Astrocyte (in vitro differentiated cells and primary cell): ENCODE results near the gene EEF2. TPM values are rescaled to one million over a fixed set of nuclear protein-coding genes. Genes with fewer than 3 reads are reported as not detected.

Experiments
- DNase-seq: peaks from one replicate; pipeline ENCODE4 v3.0.0-alpha.2; 2010; ENCODE audit warnings: low read depth
- FAIRE-seq: peaks from 2 replicates; lab custom pipeline; 2011; peaks lifted over from hg19 to GRCh38; lab: Jason Lieb, UNC
- H2AFZ ChIP-seq: 2 replicates; pipeline ENCODE4 v1.6.0; 2012; ENCODE audit warnings: low read depth, low read length, inconsistent platforms
- H3K27ac ChIP-seq: 2 replicates; pipeline ENCODE4 v1.5.1; 2011; ENCODE audit warnings: low read depth, low read length, inconsistent platforms
- H3K27me3 ChIP-seq: 2 replicates; pipeline ENCODE4 v1.6.0; 2011; ENCODE audit warnings: low read length, inconsistent platforms; ENCODE audit not compliant: insufficient read depth
- H3K36me3 ChIP-seq: 2 replicates; pipeline ENCODE4 v1.5.1; 2011; ENCODE audit warnings: low read length, inconsistent platforms; ENCODE audit not compliant: insufficient read depth
- H3K4me1 ChIP-seq: 2 replicates; pipeline ENCODE4 v1.5.1; 2011; ENCODE audit warnings: low read length, inconsistent platforms; ENCODE audit not compliant: insufficient read depth
- H3K4me2 ChIP-seq: 2 replicates; pipeline ENCODE4 v1.6.0; 2012; ENCODE audit warnings: low read length, inconsistent platforms
- H3K4me3 ChIP-seq: 2 replicates; pipeline ENCODE4 v1.5.1; 2011; ENCODE audit warnings: low read depth, mild to moderate bottlenecking, low read length, inconsistent platforms; ENCODE audit not compliant: insufficient read depth
- H3K79me2 ChIP-seq: 2 replicates; pipeline ENCODE4 v1.6.0; 2012; ENCODE audit warnings: mild to moderate bottlenecking, low read length, inconsistent platforms; ENCODE audit not compliant: insufficient read depth
- H3K9ac ChIP-seq: 2 replicates; pipeline ENCODE4 v1.6.0; 2012; ENCODE audit warnings: mild to moderate bottlenecking, low read length, inconsistent platforms
- H3K9me3 ChIP-seq: 2 replicates; pipeline ENCODE4 v1.5.1; 2012; ENCODE audit warnings: low read depth, mild to moderate bottlenecking, low read length, inconsistent platforms; ENCODE audit not compliant: insufficient read depth
- H4K20me1 ChIP-seq: 2 replicates; pipeline ENCODE4 v1.6.0; 2012; ENCODE audit warnings: low read length, inconsistent platforms; ENCODE audit not compliant: insufficient read depth
- H3K27ac Mint-ChIP-seq: one replicate; pipeline ENCODE4 v1.8.0; 2021; ENCODE audit warnings: mild to moderate bottlenecking, mixed read lengths; ENCODE audit not compliant: unreplicated experiment
- H3K27me3 Mint-ChIP-seq: one replicate; pipeline ENCODE4 v1.8.0; 2021; ENCODE audit warnings: low read depth, mixed read lengths; ENCODE audit not compliant: unreplicated experiment
- H3K36me3 Mint-ChIP-seq: one replicate; pipeline ENCODE4 v1.8.0; 2021; ENCODE audit warnings: low read depth, mixed read lengths; ENCODE audit not compliant: unreplicated experiment
- H3K4me1 Mint-ChIP-seq: one replicate; pipeline ENCODE4 v1.8.0; 2021; ENCODE audit warnings: low read depth, mixed read lengths; ENCODE audit not compliant: unreplicated experiment
- H3K4me3 Mint-ChIP-seq: one replicate; pipeline ENCODE4 v1.8.0; 2021; ENCODE audit warnings: mild to moderate bottlenecking, moderate library complexity, mixed read lengths; ENCODE audit not compliant: unreplicated experiment
- H3K9me3 Mint-ChIP-seq: one replicate; pipeline ENCODE4 v1.8.0; 2021; ENCODE audit warnings: mild to moderate bottlenecking, mixed read lengths; ENCODE audit not compliant: unreplicated experiment
- CTCF ChIP-seq: IDR thresholded peaks from 2 replicates; pipeline ENCODE4 v1.5.1; 2011; ENCODE audit warnings: low read depth, mild to moderate bottlenecking, inconsistent platforms, low read length, moderate library complexity; ENCODE audit not compliant: insufficient read depth
- EZH2 ChIP-seq: IDR thresholded peaks from 2 replicates; pipeline ENCODE4 v1.6.1; 2012; ENCODE audit warnings: mild to moderate bottlenecking, low read length, inconsistent platforms; ENCODE audit not compliant: insufficient read depth
- total RNA-seq: library from RNA; stranded (reverse); gene quantifications from 2 replicates; pipeline ENCODE4 v1.2.1, GENCODE V29; 2021

Gene EEF2
- total RNA-seq, 1 donor from 2014 or later = 2,739 TPM

- no peak overlapping the region for H3K4me3 Mint-ChIP-seq
- no peaks in the 10 kb centered on the region for H3K4me1 Mint-ChIP-seq
- Histone ChIP-seq H3K27me3 (no peaks in the 10 kb centered on the region), H3K4me3 (no peak overlapping the region), H3K9ac (no peak overlapping the region), H2AFZ (no peak overlapping the region), H3K79me2 (peaks cover 3% of the 10 kb centered on the region), H3K27ac (no peak overlapping the region), H3K36me3 (peaks cover 4% of the 10 kb centered on the region), H3K4me1 (no peaks in the 10 kb centered on the region), H3K4me2 (no peak overlapping the region), H3K9me3 (no peaks in the 10 kb centered on the region), H4K20me1 (peaks cover 13% of the 10 kb centered on the region)
- FAIRE-seq (no peak), DNase-seq (no peak)
- H3K27ac Mint-ChIP-seq = no peak overlapping the region
- no peaks in the 10 kb centered on the region for H3K27me3 Mint-ChIP-seq
- TF ChIP-seq CTCF (no peak), EZH2 (no peak)
- H3K36me3 Mint-ChIP-seq = peaks cover 6% of the 10 kb centered on the region
- no peaks in the 10 kb centered on the region for H3K9me3 Mint-ChIP-seq
Observed at GRCh38 chr19:4030981-4031380, 45.7 kb upstream of the EEF2 start.

- no peak for DNase-seq
- Histone ChIP-seq H3K36me3 (no peaks in the 10 kb centered on the region), H3K27me3 (no peaks in the 10 kb centered on the region), H3K27ac (no peak overlapping the region), H4K20me1 (peaks cover 9% of the 10 kb centered on the region), H3K4me1 (no peaks in the 10 kb centered on the region), H3K9ac (no peak overlapping the region), H3K9me3 (no peaks in the 10 kb centered on the region), H3K4me2 (no peak overlapping the region), H3K79me2 (peaks cover 3% of the 10 kb centered on the region), H2AFZ (no peak overlapping the region), H3K4me3 (no peak overlapping the region)
- Mint-ChIP-seq H3K36me3 (peaks cover 6% of the 10 kb centered on the region), H3K27me3 (no peaks in the 10 kb centered on the region), H3K27ac (no peak overlapping the region), H3K9me3 (no peaks in the 10 kb centered on the region), H3K4me1 (no peaks in the 10 kb centered on the region), H3K4me3 (no peak overlapping the region)
- TF ChIP-seq EZH2 (no peak), CTCF (no peak)
- no peak for FAIRE-seq
Observed at GRCh38 chr19:4030552-4030951, 45.3 kb upstream of the EEF2 start.

GRCh38 chr19:4029247-4029614, 44.0 kb upstream of the EEF2 start:
- Mint-ChIP-seq H3K27ac (no peak overlapping the region), H3K9me3 (no peaks in the 10 kb centered on the region), H3K27me3 (no peaks in the 10 kb centered on the region), H3K36me3 (peaks cover 6% of the 10 kb centered on the region), H3K4me3 (no peak overlapping the region), H3K4me1 (no peaks in the 10 kb centered on the region)
- TF ChIP-seq EZH2 (no peak), CTCF (no peak)
- H3K36me3 ChIP-seq = no peaks in the 10 kb centered on the region
- H3K9ac ChIP-seq = no peak overlapping the region
- no peak overlapping the region for H3K4me2 ChIP-seq
- no peak for DNase-seq
- H3K79me2 ChIP-seq = peaks cover 6% of the 10 kb centered on the region
- no peak overlapping the region for H3K4me3 ChIP-seq
- H3K4me1 ChIP-seq = no peaks in the 10 kb centered on the region
- peaks cover 9% of the 10 kb centered on the region for H4K20me1 ChIP-seq
- no peaks in the 10 kb centered on the region for H3K27me3 ChIP-seq
- FAIRE-seq = no peak
- no peak overlapping the region for H2AFZ ChIP-seq
- no peaks in the 10 kb centered on the region for H3K9me3 ChIP-seq
- no peak overlapping the region for H3K27ac ChIP-seq
